ENCODE data around the gene CAMSAP1. TPM values are rescaled to one million over a fixed set of nuclear protein-coding genes. Genes with fewer than 3 reads are reported as not detected.

Gene CAMSAP1
- total and polyA plus RNA-seq, 10 donors: 2.4 to 34.3 (median 19.8) TPM

DNA sequence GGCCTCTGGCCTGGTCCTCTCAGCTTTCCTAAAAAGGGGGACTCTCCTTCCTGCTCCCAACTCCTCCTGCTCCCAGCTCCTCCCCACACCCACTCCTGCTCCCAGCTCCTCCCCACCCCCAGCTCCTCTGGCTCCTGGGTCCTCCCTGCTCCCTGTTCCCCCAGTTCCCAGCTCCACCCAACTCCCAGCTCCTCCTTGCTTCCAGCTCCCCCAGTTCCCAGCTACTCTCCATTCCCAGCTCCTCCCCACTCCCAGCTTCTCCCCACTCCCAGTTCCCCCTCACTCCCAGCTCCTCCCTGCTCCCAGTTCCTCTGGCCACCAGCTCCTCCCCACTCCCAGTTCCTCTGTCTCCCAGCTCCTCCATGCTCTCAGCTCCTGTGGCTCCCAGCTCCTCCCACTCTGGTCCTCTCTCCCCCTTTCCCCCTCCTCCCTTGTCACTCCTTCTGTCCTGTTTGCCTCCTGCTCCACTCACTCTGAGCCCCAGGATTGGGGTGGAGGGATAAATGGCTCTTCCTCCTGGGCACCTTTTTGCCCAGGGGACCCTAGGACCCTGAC, 129.6 kb downstream of the CAMSAP1 start:
- H3K27me3 ChIP-seq (replicated peaks in 1 of 7): peaks cover 0 to 13% (median 0%) of the 10 kb centered on the region in 7 donors
- intact Hi-C loops (cut with DNase I; ENCODE audit: low total_unique reads): no loop called here
- H3K36me3 ChIP-seq: peaks cover 0 to 80% (median 0%) of the 10 kb centered on the region in 6 donors
- DNase-seq: no peak
- H3K27ac ChIP-seq: no peak overlapping the region
- H3K4me3 ChIP-seq: no peak overlapping the region
- TF ChIP-seq POLR2A (IDR thresholded peaks at IDR 0.05) (no peak), POLR2AphosphoS5 (IDR thresholded peaks at IDR 0.05) (no peak)
- TF ChIP-seq, protein P1, sequence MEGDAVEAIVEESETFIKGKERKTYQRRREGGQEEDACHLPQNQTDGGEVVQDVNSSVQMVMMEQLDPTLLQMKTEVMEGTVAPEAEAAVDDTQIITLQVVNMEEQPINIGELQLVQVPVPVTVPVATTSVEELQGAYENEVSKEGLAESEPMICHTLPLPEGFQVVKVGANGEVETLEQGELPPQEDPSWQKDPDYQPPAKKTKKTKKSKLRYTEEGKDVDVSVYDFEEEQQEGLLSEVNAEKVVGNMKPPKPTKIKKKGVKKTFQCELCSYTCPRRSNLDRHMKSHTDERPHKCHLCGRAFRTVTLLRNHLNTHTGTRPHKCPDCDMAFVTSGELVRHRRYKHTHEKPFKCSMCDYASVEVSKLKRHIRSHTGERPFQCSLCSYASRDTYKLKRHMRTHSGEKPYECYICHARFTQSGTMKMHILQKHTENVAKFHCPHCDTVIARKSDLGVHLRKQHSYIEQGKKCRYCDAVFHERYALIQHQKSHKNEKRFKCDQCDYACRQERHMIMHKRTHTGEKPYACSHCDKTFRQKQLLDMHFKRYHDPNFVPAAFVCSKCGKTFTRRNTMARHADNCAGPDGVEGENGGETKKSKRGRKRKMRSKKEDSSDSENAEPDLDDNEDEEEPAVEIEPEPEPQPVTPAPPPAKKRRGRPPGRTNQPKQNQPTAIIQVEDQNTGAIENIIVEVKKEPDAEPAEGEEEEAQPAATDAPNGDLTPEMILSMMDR (IDR thresholded peaks at IDR 0.05 in 8 of 11, conservative IDR thresholded peaks at IDR 0.05 in 3 of 11): no peak
- H3K4me1 ChIP-seq: no peaks in the 10 kb centered on the region
- H3K9me3 ChIP-seq: no peaks in the 10 kb centered on the region

DNA sequence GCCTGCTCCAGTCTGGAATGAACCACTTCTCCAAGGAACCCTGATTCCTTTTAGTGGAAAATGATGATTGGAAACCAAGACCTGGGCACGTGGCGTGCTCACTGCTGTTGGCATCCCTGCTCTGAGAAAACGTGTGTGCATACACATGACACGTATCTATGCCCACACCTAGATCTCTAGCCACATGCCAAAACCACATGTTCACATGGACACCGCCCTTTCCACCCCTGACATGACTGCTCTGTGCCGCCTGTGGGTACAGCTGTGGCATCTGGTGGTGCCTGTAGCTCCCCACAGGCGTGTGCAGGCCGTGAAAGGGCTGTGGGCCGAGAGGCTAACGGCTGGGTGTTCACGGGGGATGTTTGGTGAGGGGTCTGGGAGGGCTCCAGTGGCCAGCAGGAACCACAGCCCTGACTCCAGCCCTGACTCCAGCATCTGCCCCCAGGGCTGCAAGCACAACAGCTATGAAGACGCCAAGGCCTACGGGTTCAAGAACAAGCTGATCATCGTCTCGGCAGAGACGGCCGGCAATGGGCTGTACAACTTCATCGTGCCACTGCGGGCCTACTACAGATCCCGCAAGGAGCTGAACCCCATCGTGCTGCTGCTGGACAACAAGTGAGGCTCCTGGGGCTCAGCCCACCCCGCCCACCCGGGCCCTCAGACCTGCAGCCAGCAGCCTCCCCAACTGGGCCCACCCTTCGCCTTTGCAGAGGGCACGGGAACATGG, 130.3 kb downstream of the CAMSAP1 start:
- TF ChIP-seq, protein P1 (IDR thresholded peaks at IDR 0.05 in 8 of 11, conservative IDR thresholded peaks at IDR 0.05 in 3 of 11): no peak
- peak in 1 of 3 donors; percentile 23 for TF ChIP-seq POLR2AphosphoS5 (IDR thresholded peaks at IDR 0.05)
- Histone ChIP-seq H3K4me1 (no peaks in the 10 kb centered on the region), H3K4me3 (no peak overlapping the region), H3K27ac (no peak overlapping the region), H3K27me3 (replicated peaks in 1 of 7) (peaks cover 0 to 20% (median 0%) of the 10 kb centered on the region in 7 donors), H3K36me3 (peaks cover 0 to 85% (median 0%) of the 10 kb centered on the region in 6 donors), H3K9me3 (no peaks in the 10 kb centered on the region)
- WGBS, 5 donors: 77 to 91% (median 84%) methylated on average over 24 to 25 of the region's 25 CpGs
- intact Hi-C loops (cut with DNase I; ENCODE audit: low total_unique reads): no loop called here
- DNase-seq: no peak

DNA sequence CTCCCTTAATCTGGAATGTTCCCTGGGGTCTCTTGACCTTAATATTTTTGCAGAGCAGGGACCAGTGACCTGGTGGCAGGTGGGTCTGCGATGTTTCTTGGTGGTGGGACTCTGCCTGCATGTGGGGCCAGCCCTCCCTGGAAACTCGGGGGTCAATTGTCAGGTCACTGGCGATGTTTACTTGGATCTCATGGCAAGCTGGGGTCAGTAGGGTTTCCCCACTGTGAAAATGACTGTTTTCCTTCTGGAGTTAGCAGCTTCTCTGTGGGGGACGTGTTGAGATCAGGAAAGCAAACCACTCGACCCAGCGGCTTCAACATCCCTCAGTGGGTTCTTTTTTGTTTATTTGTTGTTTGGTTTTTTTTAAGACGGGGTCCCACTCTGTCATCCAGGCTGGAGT, 131.4 kb downstream of the CAMSAP1 start:
- peaks cover 0 to 88% (median 0%) of the 10 kb centered on the region in 6 donors for H3K36me3 ChIP-seq
- intact Hi-C loops (cut with DNase I; ENCODE audit: low total_unique reads): no loop called here
- no peak overlapping the region for H3K27ac ChIP-seq
- no peaks in the 10 kb centered on the region for H3K9me3 ChIP-seq
- H3K4me3 ChIP-seq: no peak overlapping the region
- DNase-seq: no peak
- H3K27me3 ChIP-seq (replicated peaks in 1 of 7): peaks cover 0 to 23% (median 0%) of the 10 kb centered on the region in 7 donors
- no peaks in the 10 kb centered on the region for H3K4me1 ChIP-seq
- no peak for TF ChIP-seq POLR2AphosphoS5 (IDR thresholded peaks at IDR 0.05)
- no peak for TF ChIP-seq POLR2A (IDR thresholded peaks at IDR 0.05)
- TF ChIP-seq, protein P1 (IDR thresholded peaks at IDR 0.05 in 8 of 11, conservative IDR thresholded peaks at IDR 0.05 in 3 of 11): no peak
- WGBS, 5 donors: 59 to 76% (median 69%) methylated on average over 7 of the region's 7 CpGs

- 82 to 87% (median 83%) methylated on average over 14 to 24 of the region's 24 CpGs for whole genome bisulfite sequencing, 5 donors
- DNase-seq: no peak
- no peaks in the 10 kb centered on the region for H3K9me3 ChIP-seq
- intact Hi-C loops (cut with DNase I; ENCODE audit: low total_unique reads): no loop called here
- H3K4me3 ChIP-seq: no peak overlapping the region
- no peak overlapping the region for H3K27ac ChIP-seq
- peaks cover 0 to 16% (median 0%) of the 10 kb centered on the region in 7 donors for H3K27me3 ChIP-seq (replicated peaks in 1 of 7)
- no peak for TF ChIP-seq POLR2AphosphoS5 (IDR thresholded peaks at IDR 0.05)
- no peak for TF ChIP-seq POLR2A (IDR thresholded peaks at IDR 0.05)
- TF ChIP-seq, protein P1 (IDR thresholded peaks at IDR 0.05 in 8 of 11, conservative IDR thresholded peaks at IDR 0.05 in 3 of 11): no peak
- H3K4me1 ChIP-seq: no peaks in the 10 kb centered on the region
- H3K36me3 ChIP-seq: peaks cover 0 to 85% (median 0%) of the 10 kb centered on the region in 6 donors
Observed at GRCh38 chr9:135774794-135775525, 132.4 kb downstream of the CAMSAP1 start.
